Cardiac septum (tissue), 1 donor: Measurements from ENCODE around the gene SEC61A2. TPM values are rescaled to one million over a fixed set of nuclear protein-coding genes. Genes with fewer than 3 reads are reported as not detected.
"Not testable (repeated sequence)": the region's sequence is repeated elsewhere in the genome, so short reads cannot be mapped to it uniquely, and the experiment has no call there.

Experiments used
- DNase-seq: peaks from one replicate; pipeline ENCODE4 v3.0.0-alpha.2; 2020; ENCODE audit warnings: low spot score
- intact Hi-C: fragments of 100-400 bp; cut with DNase I; formaldehyde crosslinking; loops from one replicate; pipeline ENCODE4 v1.14.0; 2022
- total RNA-seq: library from RNA; stranded (reverse); fragmentation: NEBNext Ultra II Directional; extraction: Animal tissue kit (Norgen Biotek cat#: 25700); gene quantifications from one replicate; pipeline ENCODE4 v1.2.1, GENCODE V29; 2021
- donor health status: DM: no; HTN: no; CAD: no.

Gene SEC61A2
- total RNA-seq, 1 donor from 2014 or later: 14.5 TPM

DNA sequence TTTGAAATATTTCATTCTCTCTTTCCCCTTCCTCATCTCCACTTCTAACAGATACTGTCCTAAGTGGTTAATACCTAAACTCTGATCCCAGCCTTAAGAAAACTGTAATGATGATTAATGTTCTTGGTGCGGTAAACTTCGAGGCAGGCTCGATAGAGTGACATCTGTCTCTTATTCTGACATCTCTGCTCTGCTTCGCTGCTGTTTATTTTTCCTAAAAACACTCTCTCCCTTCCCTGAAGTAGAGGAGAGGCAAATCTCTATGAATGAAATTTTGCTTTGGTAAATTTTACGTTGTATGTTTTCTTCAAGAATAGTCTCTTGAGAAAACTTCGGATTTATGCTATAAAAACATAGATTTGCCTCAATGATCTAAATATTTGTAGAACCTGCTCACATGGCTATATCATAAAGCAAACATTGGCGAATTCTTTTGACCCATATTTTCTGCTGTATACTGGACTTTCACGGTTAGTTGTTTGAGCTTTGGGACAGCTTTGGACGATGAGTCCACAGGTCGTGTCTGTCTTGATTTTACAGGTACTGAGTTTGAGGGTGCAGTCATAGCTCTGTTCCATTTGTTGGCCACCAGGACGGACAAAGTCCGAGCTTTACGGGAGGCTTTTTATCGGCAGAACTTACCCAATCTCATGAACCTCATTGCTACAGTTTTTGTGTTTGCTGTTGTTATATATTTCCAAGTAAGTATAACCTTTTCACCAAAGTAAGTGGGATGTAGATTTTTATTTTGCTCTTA lies 27.1 kb downstream of the SEC61A2 start:
- no peak for DNase-seq
- intact Hi-C loops: no loop called here

DNA sequence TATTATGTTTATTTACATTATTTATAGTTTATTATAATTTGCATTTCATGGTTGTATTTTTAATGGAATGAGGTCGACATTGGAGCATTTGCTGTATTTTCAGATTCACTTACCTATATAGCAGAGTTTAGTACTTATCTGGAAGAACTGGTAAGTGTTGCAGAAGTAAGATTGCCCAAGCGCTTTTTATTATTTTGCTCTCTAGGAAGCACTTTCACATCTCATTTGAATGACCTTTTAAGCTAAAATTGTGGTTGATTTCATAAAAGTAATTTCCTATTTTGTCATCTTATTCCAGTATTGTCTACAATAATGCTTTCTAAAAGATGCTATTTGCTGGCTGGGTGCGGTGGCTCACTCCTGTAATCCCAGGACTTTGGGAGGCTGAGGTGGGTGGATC lies 28.6 kb downstream of the SEC61A2 start:
- no peak for DNase-seq
- intact Hi-C loops: no loop called here

DNA sequence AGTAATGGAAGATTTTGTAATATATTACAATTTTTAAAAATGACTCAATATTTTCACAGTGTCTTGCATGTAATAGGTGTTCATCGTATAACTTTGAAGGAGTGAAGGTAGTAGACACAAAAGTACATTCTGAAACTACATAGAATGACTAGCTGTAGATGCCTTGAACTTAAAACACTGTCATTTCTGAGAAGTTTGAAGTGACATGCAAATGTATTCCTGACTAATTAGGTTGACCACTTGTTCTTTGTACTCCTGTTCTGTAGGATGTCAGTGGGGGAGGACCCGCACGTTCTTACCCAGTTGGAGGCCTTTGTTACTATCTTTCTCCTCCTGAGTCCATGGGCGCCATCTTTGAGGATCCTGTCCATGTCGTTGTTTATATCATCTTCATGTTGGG lies 31.2 kb downstream of the SEC61A2 start:
- intact Hi-C loops: no loop called here
- DNase-seq: no peak

DNA sequence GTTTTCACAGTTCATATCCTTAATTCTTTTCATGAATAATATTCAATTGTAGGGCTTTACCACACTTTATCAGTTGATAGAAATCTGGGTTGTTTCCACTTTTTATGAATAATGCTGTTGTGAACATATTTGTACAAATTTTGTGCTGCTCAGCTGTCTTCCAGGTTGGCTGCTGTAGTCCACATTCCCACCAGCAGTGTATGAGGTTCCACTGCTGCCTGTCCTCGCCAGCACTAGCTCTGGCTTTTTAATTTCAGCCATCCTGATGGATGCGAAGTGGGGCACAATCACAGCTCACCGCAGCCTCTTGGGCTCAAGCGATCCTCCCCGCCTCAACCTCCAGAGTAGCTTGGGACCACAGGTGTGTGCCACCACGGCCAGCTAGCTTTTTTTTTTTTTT lies 33.5 kb downstream of the SEC61A2 start:
- intact Hi-C loops: no loop called here
- DNase-seq: no peak

DNA sequence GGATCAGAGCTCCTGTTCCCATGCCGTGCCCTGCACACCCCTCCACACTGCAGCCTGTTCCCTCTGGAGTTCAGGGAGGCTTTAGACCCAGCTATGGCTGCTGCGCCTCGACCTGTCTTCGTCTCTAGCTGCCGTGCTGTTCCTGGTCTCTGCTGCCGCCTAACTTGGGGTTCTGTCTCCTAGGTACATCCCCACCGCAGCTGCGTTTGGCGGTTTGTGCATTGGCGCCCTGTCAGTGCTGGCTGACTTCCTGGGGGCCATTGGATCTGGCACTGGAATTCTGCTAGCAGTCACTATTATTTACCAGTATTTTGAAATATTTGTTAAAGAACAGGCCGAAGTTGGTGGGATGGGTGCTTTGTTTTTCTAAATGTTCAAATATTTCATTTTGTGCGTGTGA lies 34.6 kb downstream of the SEC61A2 start:
- DNase-seq: no peak
- intact Hi-C loops: no loop called here

DNA sequence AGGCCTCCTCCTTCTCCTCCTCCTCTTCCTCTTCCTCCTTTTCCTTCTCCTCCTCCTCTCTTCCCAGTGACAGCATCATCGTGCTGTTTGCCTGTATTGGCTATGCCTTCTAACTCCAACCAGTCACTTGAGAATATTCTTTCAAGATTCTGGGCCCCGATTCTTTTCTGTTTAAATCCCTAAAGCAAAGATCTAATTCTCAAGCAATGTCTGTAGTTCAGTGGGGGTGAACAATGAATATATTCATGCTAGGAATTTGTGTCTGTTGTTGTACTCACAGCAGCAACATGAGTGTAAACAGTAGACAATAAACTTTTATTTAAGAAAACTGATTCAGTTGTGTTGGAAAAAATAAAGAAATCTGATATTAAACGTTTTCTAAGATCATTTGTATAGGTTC lies 35.6 kb downstream of the SEC61A2 start:
- DNase-seq: no peak
- intact Hi-C loops: no loop called here

DNA sequence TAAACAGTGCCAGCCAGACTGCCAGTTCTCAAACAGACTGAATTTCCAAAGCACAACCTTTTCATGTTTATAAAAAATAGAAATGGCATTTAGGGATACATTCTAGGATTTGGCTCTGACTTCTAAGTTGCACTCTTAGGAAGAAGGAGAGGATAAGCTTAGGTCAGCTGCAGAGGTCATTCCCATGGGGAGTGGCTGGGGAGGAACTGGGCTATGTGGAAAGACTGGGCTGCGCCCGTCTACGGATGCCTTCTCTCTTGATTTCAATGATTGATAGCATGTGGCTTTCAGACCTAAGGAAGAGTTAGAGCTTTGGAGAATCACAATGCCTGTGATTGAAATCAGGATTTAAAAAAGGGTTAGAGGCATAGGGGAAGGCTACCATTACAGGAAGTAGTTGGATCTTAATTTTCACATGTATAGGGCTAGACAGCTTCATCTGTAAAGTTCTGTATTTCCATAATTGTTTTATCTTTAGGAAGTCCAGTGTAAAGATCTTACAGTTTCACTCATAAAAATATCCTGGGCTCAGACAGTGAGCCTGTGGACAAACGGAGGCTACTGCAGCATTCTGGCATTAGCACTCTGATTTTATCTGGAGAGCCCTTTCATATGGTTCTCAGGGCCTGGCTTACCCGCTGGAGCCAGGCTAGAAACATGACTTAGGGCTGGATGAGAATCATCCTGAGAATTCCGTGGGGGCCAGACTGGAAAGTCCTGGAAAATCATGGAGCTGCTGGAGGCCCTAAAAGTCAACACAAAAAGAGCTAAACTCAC lies 36.7 kb downstream of the SEC61A2 start:
- DNase-seq: no peak
- intact Hi-C loops: no loop called here

DNA sequence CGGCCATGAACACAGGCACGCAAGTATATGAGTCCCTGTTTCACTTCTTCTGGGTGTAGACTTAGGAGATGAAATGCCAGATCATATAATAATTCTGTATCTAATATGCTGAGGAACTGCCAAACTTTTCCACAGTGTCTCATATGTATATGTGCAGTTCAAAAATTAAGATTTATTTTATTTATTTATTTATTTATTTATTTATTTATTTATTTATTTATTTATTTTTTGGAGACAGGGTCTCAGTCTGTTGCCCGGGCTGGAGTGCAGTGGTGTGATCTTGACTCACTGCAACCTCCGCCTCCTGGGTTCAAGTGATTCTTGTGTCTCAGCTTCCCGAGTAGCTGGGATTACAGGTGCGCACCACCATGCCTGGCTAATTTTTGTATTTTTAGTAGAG lies 42.0 kb downstream of the SEC61A2 start:
- intact Hi-C loops, DNase-seq: not testable (repeated sequence)

DNA sequence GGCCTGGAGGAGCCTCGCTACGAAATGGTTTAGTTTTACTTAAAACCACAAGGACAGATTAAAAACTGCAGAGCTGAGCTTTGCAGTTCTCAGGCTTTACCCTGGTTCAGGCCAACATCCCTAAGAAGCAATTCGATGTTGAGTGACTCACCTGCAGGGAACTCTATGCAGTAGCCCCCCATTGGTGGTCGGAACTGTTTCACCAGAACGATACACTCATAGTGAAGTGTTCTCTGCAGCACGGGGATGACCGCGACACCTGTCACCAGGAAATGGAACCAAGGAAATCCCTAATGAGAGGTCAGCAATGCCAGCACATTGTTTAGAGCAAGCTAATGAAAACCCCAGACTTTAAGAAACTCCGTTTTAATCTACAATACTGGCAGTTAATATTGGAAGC lies 48.2 kb downstream of the SEC61A2 start:
- no peak for DNase-seq
- intact Hi-C loops: no loop called here

DNA sequence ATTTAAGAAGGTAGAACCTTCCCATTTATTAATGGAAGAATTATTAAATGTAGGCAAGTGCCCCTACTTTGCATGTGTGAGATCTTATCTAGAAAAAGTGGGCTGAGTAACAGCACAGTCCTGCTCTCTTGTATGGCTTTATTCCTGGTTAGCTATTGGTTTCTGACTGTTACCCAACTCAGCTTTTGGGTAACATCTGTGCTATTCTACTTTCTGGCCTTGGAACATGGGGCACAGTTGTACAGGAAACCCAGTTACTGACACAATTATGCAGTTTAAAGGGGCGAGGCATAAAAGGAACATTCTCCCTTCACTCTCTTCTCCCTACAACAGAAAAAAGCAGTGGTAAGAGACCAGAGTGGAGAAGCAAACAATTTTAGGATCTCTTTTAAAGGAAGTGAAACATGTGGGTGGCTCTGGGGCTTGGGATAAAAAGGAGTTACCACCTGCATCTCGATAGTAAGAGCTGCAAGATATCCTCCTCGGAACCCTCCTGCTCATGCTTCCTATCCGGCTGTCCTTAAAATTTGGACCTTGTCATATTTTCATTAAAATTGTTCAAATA lies 50.2 kb downstream of the SEC61A2 start:
- intact Hi-C loops: no loop called here
- no peak for DNase-seq

DNA sequence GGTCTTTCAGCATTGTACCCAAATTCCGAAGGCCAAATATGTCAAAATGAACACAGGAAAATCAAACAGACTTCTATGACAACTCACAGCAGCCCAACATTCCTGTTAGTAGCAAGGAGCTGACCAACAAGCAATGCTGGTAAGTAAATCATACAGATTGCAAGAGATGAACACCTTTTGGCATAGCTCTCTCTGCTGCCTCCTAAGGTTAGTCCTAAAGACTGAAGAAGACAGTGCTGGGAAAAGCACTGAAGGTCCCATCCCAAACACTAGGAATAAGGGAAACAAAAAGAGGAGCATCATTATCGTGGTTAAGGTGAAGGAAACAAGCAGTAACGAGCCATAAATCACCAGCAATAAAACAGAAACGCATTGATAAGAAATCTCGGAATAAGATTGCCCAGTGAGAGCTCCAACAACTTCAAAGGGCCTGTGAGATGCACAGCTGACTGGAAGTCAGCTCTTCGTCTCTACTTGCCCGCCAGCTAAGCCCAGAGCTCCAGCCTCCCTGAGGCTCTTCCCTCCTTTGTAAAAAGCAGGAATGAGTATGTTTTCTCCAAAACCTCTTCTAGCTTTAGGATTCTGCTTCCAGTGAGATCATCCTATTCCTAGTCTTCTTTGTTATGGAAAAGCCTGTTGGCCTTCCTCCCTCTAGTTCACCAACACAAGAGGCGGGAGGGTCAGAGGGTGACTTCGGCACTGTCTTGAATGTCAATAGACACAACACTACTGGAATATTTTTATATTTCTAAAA lies 50.9 kb downstream of the SEC61A2 start:
- intact Hi-C loops: no loop called here
- no peak for DNase-seq

DNA sequence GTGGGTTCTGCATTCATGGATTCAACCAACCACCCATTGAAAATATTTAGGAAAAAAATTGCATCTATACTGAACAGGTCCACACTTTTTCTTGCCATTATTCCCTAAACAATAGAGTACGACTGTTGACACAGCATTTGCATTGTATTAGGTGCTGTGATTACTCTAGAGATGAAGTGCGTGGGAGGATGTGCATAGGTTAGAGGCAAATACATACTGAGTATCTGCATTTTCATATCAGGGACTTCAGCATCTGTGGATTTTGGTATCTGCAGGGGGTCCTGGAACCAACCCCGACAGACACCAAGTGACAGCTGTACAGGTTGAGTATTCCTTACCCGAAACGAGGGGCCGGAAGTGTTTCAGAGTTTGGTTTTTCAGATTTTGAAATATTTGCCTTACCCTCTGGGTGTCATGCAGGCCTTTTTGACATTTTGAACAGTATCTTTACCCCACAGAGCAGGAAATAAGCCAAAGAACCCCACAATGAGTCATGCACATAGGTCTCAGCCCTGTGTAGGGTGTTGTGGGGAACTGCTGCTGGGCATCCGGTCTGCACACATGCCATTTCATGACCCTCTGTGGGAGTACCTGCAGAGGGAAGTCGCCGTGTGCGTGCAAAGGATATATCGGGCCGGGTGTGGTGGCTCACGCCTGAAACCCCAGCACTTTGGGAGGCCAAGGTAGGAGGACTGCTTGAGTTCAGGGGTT lies 51.7 kb downstream of the SEC61A2 start:
- intact Hi-C loops: no loop called here
- no peak for DNase-seq

DNA sequence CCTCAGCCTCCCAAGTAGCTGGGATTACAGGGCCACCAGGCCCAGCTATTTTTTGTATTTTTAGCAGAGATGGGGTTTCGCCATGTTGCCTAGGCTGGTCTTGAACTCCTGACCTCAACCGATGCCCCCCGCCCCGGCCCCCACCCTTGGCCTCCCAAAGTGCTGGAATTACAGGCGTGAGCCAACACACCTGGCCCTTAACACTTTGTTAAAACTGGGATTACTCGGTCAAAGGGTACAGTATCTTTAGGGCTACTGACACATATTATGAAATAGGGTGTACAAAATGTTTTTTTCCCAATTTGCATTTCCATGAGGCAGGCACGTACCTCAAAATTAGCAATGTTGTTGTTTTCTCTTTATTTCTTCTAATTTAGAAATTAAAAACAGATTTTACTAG lies 54.7 kb downstream of the SEC61A2 start:
- intact Hi-C loops: no loop called here
- no peak for DNase-seq

DNA sequence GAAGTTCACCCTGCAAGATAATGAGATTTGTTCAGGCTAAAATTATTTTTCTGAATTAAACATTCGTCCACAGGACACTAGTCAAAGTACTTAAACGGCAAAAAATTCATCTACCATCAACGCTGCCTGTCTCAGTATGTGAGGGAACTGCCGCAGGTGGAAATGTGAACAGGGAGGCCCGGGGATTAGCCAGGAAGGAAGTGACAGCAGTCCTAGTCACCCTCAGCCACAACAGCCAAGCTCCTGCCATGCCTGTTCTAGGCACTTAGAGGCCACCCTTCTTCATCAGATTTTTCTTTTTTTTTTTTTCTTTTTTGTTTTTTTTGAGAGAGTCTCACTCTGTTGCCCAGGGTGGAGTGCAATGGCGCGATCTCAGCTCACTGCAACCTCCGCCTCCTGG lies 56.8 kb downstream of the SEC61A2 start:
- intact Hi-C loops: no loop called here
- DNase-seq: no peak

DNA sequence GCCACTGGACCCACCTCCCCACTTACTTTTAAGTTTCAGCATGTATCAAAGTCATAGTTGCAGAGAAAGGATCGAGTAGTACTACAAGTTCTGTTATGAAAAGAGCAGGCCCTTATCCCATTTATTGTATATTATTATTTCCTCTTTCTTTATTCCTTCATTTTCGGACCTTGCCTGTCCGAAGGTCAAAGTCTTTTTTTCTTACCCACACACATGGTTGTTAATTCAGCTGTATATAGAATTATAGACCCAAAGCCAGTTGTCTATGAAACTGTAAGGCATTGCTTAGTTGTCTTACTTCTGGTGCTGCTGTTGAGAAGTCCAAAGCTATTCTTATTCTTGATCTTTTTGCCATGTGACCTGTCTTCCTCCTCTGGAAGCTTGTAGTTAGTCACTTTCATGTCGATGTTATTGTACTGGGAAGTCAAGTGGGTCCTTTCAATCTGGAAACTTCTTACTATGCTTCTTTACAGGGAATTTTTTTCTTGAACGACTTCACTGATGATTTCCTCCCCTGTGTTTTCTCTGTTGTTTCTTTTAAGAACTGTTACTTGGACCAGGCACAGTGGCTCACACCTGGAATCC lies 57.9 kb downstream of the SEC61A2 start:
- DNase-seq: no peak
- intact Hi-C loops: no loop called here

DNA sequence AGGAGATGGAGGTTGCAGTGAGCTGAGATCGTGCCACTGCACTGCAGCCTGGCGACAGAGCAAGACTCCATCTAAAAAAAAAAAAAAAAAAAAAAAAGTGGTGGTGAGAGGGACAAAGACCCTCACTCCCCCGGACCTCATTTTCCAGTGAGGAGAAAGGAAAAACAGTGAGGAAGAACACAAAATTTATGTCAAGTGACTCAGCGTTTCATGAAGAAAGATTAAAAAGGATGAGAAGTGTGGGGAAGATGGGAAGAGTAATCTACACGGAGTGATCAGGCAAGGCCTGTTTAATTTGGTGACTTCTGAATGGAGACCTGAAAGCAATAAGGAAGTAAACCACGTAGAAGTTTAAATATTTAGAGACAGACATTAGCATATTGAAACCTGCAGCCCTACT lies 59.2 kb downstream of the SEC61A2 start:
- DNase-seq: no peak
- intact Hi-C loops: no loop called here

DNA sequence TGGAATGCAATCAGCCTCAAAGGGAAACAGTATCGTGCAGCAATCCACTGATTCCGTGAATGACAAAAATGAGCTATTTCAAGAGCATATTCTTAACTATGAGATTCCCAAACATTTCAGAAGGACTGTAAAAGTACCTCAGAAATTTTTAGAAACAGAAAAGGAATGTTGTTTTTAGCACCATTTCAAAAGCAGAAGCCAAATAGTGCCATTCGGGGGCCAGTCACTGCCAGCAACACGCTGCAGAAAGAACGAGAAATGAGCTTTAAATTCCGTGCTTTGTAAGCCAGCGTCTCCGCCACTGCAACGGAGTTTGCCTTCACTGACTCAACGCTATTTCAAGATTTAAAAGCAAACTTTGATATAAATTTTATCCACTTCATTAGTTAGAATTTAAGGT lies 59.9 kb downstream of the SEC61A2 start:
- intact Hi-C loops: no loop called here
- DNase-seq: no peak

DNA sequence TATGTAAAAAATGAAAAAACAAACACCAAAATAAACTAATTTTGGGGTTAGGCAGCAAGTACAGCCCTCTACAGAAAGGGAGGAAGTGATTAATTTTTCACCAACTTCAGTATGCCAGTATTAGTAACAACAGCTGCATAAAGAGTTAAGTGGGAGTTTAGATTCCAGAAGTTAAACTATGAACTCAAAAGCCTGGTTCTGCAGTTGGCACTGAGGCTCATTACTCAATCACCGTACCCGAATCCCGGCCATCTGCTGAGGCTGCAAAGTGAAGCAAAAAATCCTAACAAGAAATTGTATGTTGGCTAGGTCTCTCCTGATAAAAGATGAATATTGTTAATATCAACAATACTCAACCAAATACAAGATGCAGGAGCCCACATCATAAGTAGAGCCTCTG lies 62.2 kb downstream of the SEC61A2 start:
- intact Hi-C loops: loop anchor here (10.0 kb wide), 1 partner anchor 147 kb away; the partner anchor contains the start of gene UPF2
- no peak for DNase-seq

DNA sequence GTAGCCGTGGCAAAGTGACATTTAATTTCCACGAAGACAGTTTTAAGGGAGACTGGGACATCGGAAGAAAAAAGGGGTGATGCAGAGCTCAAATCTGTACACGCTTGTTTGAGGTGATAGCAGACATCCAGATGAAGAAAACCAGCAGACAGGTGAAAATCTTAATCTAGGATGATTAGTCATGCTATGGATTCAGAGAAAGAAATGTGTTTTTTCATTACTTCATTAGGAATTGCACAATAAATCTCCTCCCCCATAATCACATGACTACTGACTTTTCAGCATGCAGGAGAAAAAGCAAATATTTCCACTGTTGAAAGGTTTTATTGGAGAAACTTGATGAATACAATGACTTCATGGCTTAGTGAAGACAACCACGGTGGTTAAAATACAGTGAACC lies 63.7 kb downstream of the SEC61A2 start:
- intact Hi-C loops: loop anchor here (10.0 kb wide), 1 partner anchor 148 kb away; the partner anchor contains the start of gene UPF2
- no peak for DNase-seq
